T-helper 17 cell (primary cell): ENCODE data around the gene NUDT8. TPM values are rescaled to one million over a fixed set of nuclear protein-coding genes. Genes with fewer than 3 reads are reported as not detected.
"Not testable (repeated sequence)": the region's sequence is repeated elsewhere in the genome, so short reads cannot be mapped to it uniquely, and the experiment has no call there.

ENCODE experiments used
- ATAC-seq: fragments of 150-1000 bp; cut with Tn5 transposase; 2 replicates; pipeline ENCODE4 v1.10.0; 2021; ENCODE audit warnings: mild to moderate bottlenecking, moderate library complexity
- DNase-seq, 3 donors: peaks; one replicate each; pipeline versions ENCODE4 v3.0.0 to v3.0.0-alpha.2; 2020 to 2021
- H3K9me3 ChIP-seq: one replicate; pipeline ENCODE4 v1.7.0; 2013; ENCODE audit warnings: low read length, mild to moderate bottlenecking; ENCODE audit not compliant: control insufficient read depth, poor library complexity, severe bottlenecking
- H3K27ac Mint-ChIP-seq: one replicate; pipeline ENCODE4 v1.8.0; 2022; ENCODE audit warnings: mild to moderate bottlenecking, moderate library complexity, mixed read lengths
- H3K27me3 Mint-ChIP-seq: one replicate; pipeline ENCODE4 v1.8.0; 2022; ENCODE audit warnings: mixed read lengths
- H3K36me3 Mint-ChIP-seq: one replicate; pipeline ENCODE4 v1.8.0; 2022; ENCODE audit warnings: low read depth, mixed read lengths
- H3K4me1 Mint-ChIP-seq: one replicate; pipeline ENCODE4 v1.8.0; 2022; ENCODE audit warnings: mild to moderate bottlenecking, mixed read lengths
- H3K4me3 Mint-ChIP-seq: one replicate; pipeline ENCODE4 v1.8.0; 2022; ENCODE audit warnings: mild to moderate bottlenecking, moderate library complexity, mixed read lengths
- total RNA-seq, 4 donors: library from RNA in 2 of 4; stranded (reverse) in 2 of 4; gene quantifications; one replicate each; pipeline ENCODE4 v1.2.3 and lab custom pipeline; 2022 to 2026

NUDT8 gene
- total RNA-seq, 2 donors from 2014 or later, result 1.5 to 3.4 TPM

DNA sequence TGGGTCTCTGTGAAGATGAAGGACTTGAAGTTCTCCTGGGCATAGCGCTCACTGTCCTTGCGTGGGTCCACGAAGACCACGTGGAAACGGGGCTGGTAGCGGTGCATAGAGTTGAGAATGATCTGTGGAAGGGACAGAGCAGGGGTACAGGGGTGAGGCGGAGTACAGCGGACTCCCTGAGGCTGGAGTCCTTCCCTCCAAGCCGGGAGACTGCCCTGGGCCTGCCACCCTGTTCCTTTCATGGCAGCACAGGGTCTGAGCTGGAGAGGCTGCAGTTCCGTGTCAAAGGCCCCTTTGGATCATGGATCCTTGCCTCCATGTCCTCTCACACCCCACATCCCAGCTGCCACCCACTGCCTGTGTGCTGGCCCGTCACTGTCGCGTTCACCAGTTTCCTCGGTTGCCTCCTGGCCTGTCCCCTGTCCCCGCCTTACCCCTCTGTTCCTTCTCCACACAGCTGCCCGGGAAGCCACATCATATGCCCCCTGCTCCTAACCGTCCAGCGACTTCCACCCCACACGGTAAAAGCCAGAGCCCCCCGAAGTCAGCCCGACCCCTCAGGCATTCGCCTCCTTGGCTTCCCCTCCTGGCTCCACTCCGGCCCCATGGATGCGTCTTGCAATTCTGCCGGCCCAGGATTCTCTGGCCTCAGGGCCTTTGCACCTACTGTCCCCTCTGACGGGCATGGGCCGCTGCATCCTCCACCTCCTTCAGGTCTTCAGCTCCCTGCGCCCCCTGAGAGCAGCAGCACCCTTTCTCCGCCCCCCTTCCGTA is 3.4 kb upstream of the NUDT8 start:
- Mint-ChIP-seq H3K27ac (no peak overlapping the region), H3K36me3 (no peaks in the 10 kb centered on the region), H3K4me3 (no peak overlapping the region), H3K4me1 (peaks cover 10% of the 10 kb centered on the region), H3K27me3 (peaks cover under 1% of the 10 kb centered on the region)
- DNase-seq (no peak), ATAC-seq (no peak)
- H3K9me3 ChIP-seq, result no peaks in the 10 kb centered on the region

DNA sequence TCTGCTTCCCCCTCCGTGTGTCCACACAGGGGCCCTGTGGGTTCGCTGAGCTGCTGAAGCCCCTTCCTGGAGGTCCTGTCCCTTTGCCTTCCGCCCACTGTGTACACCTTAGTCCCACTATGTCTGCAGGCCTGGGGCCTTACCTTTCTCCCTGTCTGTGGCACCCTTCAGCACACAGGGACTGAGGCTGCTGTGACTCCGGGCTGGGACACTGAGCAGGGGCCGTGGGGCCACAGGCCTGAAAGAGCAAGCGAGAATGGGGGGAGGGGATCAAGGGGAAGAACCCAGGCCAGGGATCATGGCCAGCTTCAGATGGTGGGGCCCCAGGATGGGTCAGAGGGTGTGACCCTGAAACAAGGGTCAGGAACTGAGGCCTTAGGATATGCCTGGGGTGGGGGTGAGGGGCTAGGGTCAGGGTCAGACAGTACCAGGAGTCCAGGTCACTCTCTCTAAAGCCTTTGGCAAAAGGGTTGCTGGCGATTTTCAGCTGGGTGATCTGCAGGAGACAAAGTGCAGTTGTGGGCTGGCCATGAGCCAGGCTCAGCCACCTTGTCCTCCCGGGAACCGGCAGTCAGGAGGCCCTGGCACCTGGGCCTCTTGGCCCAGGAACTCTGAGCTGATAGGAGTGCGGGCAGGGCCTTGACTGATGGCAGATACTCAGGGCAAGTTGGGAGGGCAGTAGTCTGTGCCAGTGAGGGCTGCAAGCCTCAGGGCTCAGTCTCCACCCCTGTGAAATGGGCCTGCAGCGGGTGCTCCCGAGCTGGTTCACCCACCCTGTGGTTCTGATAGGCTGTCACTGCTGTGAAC is 2.6 kb upstream of the NUDT8 start:
- Mint-ChIP-seq H3K36me3 (no peaks in the 10 kb centered on the region), H3K27me3 (no peaks in the 10 kb centered on the region), H3K4me3 (peak overlapping the region; percentile 74), H3K4me1 (peaks cover 10% of the 10 kb centered on the region), H3K27ac (peak overlapping the region; percentile 89)
- H3K9me3 ChIP-seq, result no peaks in the 10 kb centered on the region
- ATAC-seq (no peak), DNase-seq (no peak)

DNA sequence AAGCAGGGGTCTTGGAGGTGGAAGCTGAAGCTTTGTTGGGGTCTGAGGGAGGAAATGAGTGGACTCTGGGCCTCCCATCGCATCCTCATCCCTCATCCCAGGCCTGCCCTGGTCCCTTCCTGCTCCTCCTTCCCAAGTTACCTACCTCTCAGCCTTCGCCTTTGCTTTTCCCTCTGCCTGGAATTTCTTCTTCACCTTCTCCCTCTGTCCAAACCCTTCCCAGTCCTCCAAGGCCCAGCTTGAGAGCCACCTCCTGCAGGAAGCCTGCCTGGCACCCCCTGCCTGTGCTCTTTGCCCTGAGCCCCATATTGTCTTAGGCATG is 2.1 kb upstream of the NUDT8 start:
- H3K27me3 Mint-ChIP-seq, result no peaks in the 10 kb centered on the region
- no peaks in the 10 kb centered on the region for H3K9me3 ChIP-seq
- peaks cover 10% of the 10 kb centered on the region for H3K4me1 Mint-ChIP-seq
- H3K27ac Mint-ChIP-seq, result peak overlapping the region; percentile 89
- H3K4me3 Mint-ChIP-seq, result peak overlapping the region; percentile 74
- no peaks in the 10 kb centered on the region for H3K36me3 Mint-ChIP-seq
- ATAC-seq (no peak), DNase-seq (no peak)

DNA sequence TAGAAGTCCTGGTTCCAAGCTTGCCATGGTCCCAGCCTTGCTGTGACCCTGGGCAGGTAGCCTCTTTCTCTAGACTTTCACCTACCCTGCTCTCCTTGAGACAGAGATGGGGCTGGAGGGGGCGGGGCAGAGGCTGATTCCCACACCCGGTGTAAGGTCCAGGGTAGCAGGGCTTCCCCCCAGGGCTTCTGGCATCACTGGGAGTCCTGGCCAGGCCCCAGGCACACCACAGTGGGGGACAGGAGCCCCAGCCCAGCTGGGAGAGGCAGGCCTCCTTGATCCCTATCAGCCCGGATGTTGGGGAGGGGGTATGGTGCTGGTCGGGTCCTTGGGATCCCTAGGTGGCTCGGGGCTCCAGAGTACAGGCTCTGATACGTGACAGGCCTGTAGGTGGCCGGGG is 1.7 kb upstream of the NUDT8 start:
- H3K27me3 Mint-ChIP-seq, result no peaks in the 10 kb centered on the region
- H3K4me3 Mint-ChIP-seq, result peak overlapping the region; percentile 95
- H3K27ac Mint-ChIP-seq, result peak overlapping the region; percentile 89
- H3K9me3 ChIP-seq, result no peaks in the 10 kb centered on the region
- no peaks in the 10 kb centered on the region for H3K36me3 Mint-ChIP-seq
- DNase-seq (no peak), ATAC-seq (no peak)
- H3K4me1 Mint-ChIP-seq, result peaks cover 12% of the 10 kb centered on the region

DNA sequence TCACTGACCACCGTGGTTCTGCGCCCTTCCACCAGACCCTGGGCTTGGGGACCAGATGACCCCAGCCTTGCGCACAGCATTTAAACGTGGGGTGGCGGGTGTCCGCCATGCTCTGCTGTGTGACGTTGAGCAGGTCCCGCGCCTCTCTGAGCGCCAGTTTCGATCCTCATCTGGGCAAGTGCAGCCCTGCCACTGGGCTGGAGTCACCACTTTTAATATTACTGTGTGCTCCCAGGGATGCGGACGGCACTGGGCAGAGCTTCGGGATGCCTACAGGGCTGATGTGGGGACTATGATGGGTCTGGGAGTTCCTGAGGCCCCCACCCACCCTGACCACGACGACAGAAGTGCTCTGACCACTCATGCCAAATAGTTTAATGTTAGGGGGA is 1.2 kb upstream of the NUDT8 start:
- H3K9me3 ChIP-seq, result no peaks in the 10 kb centered on the region
- Mint-ChIP-seq H3K36me3 (no peaks in the 10 kb centered on the region), H3K27me3 (no peaks in the 10 kb centered on the region), H3K4me3 (peak overlapping the region; percentile 95), H3K27ac (peak overlapping the region; percentile 89), H3K4me1 (peaks cover 12% of the 10 kb centered on the region)
- ATAC-seq, result no peak
- DNase-seq, result no peak

DNA sequence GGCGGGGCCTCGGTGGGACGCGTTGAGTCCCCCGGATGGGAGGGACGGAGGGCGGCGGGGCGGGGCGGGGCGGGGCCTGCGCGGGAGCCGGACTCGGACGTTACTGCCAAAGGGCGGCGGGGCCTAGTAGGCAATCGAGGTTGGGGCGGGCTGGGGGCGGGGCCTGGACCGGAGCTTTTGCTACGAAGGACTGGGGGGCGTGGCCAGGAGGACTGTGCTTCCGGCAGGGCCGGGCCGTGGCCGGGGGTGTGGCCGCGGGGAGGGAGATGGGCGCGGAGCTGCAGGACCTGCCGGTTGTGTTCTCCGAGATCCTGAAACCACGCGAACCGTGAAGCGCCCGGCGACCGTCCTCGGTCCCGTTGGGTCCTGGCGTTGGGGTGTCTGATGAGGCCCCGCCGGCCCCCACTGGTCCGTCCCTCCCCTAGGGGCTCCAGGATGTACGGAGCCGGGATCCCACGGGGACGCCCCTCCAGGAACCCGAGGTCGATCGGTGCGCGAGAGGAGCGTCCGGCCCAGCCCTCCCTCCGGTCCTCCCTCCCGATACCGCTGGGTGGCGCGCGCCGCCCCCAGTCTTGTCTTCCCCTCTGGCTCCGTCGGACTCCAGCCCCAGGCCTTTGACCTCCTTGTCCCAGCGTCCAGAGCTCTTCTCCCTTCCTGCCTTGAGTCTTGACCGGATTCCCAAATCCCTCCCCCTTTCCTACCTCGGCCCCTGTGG is 648 bp upstream of the NUDT8 start:
- Mint-ChIP-seq H3K4me3 (peak overlapping the region; percentile 95), H3K27ac (peak overlapping the region; percentile 89), H3K4me1 (peaks cover 12% of the 10 kb centered on the region), H3K27me3 (no peaks in the 10 kb centered on the region), H3K36me3 (no peaks in the 10 kb centered on the region)
- no peaks in the 10 kb centered on the region for H3K9me3 ChIP-seq
- ATAC-seq (peak; percentile 77), DNase-seq (peak; percentile 84 to 96 (median 93))

DNA sequence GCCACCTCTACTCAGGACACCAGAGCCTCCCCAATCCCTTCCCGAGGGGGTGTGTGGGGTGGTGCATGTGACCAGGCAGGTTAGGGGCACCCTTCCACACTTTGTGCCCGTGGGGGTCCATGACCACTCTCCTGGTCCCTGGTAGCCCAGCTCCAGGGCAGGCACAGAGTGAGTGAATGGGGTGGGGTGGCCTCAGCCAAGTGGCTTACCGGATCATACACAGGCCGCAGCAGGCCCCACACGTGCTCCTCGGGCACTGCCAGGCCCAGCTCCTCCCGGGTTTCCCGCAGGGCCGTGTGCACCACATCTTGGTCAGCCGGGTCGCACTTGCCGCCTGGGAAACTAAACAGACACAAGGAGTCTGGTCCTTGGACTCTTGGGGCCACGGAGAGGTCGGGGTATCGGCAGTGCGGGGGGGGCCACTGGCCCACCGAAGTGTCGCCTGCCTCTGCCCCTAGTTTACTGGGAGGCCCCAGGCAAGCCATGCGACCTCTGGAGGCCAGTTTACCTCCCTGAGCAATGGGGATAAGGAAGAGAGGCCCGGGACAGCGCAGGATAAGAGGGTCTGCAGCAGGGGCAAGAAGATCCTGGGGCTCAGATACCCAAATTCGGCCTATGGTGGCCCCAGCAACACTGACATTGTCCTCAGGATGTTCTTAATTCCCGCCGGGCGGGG is 889 bp downstream of the NUDT8 start:
- Mint-ChIP-seq H3K27ac (peak overlapping the region; percentile 39), H3K27me3 (no peaks in the 10 kb centered on the region), H3K4me1 (peaks cover 12% of the 10 kb centered on the region), H3K36me3 (no peaks in the 10 kb centered on the region), H3K4me3 (peak overlapping the region; percentile 95)
- DNase-seq (no peak), ATAC-seq (no peak)
- no peaks in the 10 kb centered on the region for H3K9me3 ChIP-seq

DNA sequence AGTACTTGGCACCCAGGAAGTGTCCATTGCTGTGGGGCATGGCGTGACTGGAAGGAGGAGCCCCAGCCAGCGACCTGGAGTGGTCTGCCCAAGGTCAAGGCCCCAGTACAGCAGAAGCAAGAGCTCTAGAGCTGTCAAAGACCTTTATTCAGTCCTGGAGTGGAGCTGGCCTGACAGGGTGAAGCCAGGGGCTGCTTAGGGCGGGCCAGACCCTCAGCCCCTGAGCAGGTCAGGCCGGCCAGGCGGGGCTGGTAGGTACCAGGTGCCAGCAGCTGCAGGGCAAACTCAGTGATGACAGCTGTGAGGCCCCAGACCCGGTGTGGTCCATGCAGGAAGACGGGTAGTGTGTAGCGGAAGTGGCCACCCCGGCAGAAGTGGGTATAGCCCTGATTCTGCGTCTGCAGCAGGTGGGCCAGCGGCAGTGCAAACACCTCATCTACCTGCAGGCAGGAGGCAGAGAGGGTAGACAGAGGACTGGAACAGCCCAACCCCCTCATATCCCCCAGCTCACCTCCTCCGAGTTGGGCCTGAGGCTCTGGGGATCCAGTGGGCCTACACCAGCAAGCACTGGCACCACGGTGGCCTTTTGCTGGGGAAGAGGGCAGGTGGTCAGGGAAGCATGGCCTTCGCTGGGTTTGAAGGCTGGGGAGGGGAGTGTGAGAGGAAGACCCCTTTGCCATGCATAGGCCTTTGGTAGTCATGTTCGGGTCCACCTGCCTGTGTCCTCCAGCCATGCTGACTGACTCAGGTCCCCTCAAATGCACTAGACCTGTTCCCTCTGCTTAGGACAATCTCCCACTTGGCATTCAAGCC is 1.7 kb downstream of the NUDT8 start:
- no peaks in the 10 kb centered on the region for H3K27me3 Mint-ChIP-seq
- H3K27ac Mint-ChIP-seq, result no peak overlapping the region
- H3K9me3 ChIP-seq, result no peaks in the 10 kb centered on the region
- peaks cover 12% of the 10 kb centered on the region for H3K4me1 Mint-ChIP-seq
- DNase-seq (no peak), ATAC-seq (no peak)
- no peaks in the 10 kb centered on the region for H3K36me3 Mint-ChIP-seq
- no peak overlapping the region for H3K4me3 Mint-ChIP-seq

DNA sequence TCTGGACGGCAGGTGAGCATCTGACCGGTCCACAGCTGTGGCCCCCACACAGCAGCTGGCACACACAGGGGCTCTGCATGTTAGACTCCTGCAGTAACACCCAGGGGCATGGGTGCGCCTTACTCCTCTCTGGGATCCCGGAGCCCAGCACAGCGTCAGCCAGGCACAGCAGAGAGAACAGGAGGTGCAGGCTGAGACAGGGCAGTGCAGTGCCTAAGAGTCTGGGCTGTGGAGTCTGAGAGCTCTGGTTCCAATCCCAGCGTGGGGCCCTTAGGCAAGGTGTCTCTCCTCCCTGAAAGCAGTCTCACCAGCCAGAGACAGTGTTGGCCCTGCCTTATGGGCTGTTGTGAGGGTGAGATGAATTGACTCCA is 2.3 kb downstream of the NUDT8 start:
- ATAC-seq, result no peak
- no peak overlapping the region for H3K4me3 Mint-ChIP-seq
- H3K36me3 Mint-ChIP-seq, result no peaks in the 10 kb centered on the region
- H3K27me3 Mint-ChIP-seq, result no peaks in the 10 kb centered on the region
- no peaks in the 10 kb centered on the region for H3K9me3 ChIP-seq
- peaks cover 12% of the 10 kb centered on the region for H3K4me1 Mint-ChIP-seq
- H3K27ac Mint-ChIP-seq, result no peak overlapping the region
- no peak for DNase-seq

DNA sequence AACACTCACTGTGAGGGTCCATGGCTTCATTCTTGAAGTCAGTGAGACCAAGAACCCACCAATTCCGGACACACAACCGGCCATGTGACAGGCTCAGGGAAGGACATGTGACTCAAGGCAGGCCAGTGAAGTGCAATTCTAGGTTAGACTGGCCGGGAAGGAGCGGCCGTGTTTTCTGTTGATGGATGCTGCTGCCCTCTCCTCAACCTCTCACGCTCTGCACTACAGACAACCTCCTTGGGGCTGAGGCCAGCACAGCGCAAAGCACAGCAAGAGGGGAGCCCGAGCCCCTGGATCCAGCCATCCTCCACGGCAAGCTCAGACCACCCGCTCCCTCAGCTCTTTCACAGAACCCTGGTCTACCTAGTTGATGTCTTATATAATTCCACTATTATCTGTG is 2.8 kb downstream of the NUDT8 start:
- Mint-ChIP-seq H3K4me3 (no peak overlapping the region), H3K27me3 (no peaks in the 10 kb centered on the region), H3K36me3 (no peaks in the 10 kb centered on the region), H3K27ac (no peak overlapping the region), H3K4me1 (peaks cover 10% of the 10 kb centered on the region)
- H3K9me3 ChIP-seq, result no peaks in the 10 kb centered on the region
- ATAC-seq, result no peak
- no peak for DNase-seq

DNA sequence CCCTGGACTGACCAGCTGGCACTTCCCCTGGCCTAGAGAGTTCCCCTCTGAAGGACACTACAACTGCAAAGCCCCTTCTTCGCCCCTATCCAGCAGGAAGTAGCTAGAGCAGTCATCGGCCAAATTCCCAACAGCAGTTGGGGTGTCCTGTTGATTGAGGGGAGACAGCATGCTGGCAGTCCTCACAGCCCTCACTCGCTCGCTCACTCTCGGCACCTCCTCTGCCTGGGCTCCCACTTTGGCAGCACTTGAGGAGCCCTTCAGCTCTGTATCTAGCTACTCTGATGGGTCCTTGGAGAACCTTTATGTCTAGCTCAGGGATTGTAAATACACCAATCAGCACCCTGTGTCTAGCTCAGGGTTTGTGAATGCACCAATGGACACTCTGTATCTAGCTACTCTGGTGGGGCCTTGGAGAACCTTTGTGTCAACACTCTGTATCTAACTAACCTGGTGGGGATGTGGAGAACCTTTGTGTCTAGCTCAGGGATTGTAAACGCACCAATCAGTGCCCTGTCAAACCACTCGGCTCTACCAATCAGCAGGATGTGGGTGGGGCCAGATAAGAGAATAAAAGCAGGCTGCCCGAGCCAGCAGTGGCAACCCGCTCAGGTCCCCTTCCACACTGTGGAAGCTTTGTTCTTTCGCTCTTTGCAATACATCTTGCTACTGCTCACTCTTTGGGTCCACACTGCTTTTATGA is 3.5 kb downstream of the NUDT8 start:
- H3K4me3 Mint-ChIP-seq, H3K27me3 Mint-ChIP-seq, ATAC-seq, H3K9me3 ChIP-seq, H3K36me3 Mint-ChIP-seq, DNase-seq, H3K4me1 Mint-ChIP-seq, H3K27ac Mint-ChIP-seq: not testable (repeated sequence)

DNA sequence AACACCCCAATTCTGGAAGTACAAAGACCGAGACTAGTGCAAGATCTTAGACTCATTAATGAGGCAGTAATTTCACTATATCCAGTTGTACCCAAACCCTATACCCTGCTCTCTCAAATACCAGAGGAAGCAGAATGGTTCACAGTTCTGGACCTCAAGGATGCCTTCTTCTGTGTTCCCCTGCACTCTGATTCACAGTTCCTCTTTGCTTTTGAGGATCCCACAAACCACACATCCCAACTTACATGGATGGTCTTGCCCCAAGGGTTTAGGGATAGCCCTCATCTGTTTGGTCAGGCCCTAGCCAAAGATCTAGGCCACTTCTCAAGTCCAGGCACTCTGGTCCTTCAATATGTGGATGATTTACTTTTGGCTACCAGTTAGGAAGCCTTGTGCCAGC is 5.9 kb downstream of the NUDT8 start:
- not testable (repeated sequence) for DNase-seq, ATAC-seq, H3K27ac Mint-ChIP-seq, H3K4me1 Mint-ChIP-seq, H3K27me3 Mint-ChIP-seq, H3K4me3 Mint-ChIP-seq, H3K36me3 Mint-ChIP-seq, H3K9me3 ChIP-seq
